Measurements from ENCODE around the gene NINL.

GRCh38 chr20:25632940-25633790 lies 47.8 kb upstream of the NINL start:
- TF ChIP-seq CTCF (optimal IDR thresholded peaks at IDR 0.05 in 1 of 3, IDR thresholded peaks at IDR 0.05 in 1 of 3, conservative IDR thresholded peaks at IDR 0.05 in 1 of 3; ENCODE audit: extremely low read depth in 1 of 3, insufficient read depth in 2 of 3, low read length in 3 of 3) (no peak), EZH2 (IDR thresholded peaks at IDR 0.05; ENCODE audit: low read length) (no peak)
